PFSK-1 (cell line): ENCODE data around the gene MLKL.

ENCODE experiments used
- FOXP2 ChIP-seq: optimal IDR thresholded peaks from 2 replicates; pipeline ENCODE3; 2011; ENCODE audit warnings: borderline replicate concordance, control low read depth, inconsistent platforms; ENCODE audit not compliant: insufficient read depth; ENCODE audit errors: extremely low read length, extremely low read depth
- POLR2AphosphoS5 ChIP-seq: IDR thresholded peaks from 2 replicates; pipeline ENCODE4 v1.6.1; 2012; ENCODE audit warnings: low read depth, mild to moderate bottlenecking, control low read depth, low read length, moderate library complexity
- REST ChIP-seq, 2 experiments: IDR thresholded peaks; 2 replicates each; pipeline versions ENCODE4 v1.6.1 to v1.8.0; 2011 to 2012; ENCODE audit warnings: low read depth in 2 of 2, low read length in 2 of 2, control low read depth in 1 of 2, inconsistent platforms in 1 of 2, mild to moderate bottlenecking in 1 of 2, moderate library complexity in 1 of 2; ENCODE audit not compliant: insufficient read depth in 1 of 2
- SIN3A ChIP-seq: IDR thresholded peaks from 2 replicates; pipeline ENCODE4 v1.6.1; 2012; ENCODE audit warnings: mild to moderate bottlenecking, low read length, moderate library complexity, borderline replicate concordance; ENCODE audit not compliant: insufficient read depth
- TAF1 ChIP-seq: IDR thresholded peaks from 2 replicates; pipeline ENCODE4 v1.6.1; 2012; ENCODE audit warnings: low read length, control low read depth, borderline replicate concordance; ENCODE audit not compliant: insufficient read depth

Gene MLKL

GRCh38 chr16:74721716-74722115 lies 21.1 kb upstream of the MLKL start:
- no peak for TF ChIP-seq FOXP2
- no peak for TF ChIP-seq SIN3A
- no peak for TF ChIP-seq REST (IDR thresholded peaks at IDR 0.05; ENCODE audit: insufficient read depth in 1 of 2, low read depth in 2 of 2, low read length in 2 of 2)
- no peak for TF ChIP-seq POLR2AphosphoS5
- no peak for TF ChIP-seq TAF1

DNA sequence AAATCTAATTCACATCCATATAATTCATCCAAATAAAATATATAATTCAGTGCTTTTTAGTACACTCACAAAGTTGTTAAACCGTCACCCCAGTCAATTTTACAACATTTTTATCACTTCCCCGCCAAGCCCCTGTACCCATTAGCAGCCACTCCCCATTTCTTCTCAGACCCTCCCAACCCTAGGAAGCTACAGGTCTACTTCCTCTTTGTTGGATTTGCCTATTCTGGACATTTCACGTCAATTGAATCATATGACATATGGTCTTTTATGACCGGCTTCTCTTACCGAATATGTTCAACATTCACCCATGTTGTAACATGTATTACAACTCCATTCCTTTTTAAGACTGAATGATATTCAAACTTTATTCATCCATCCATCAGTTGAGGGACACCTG lies 19.9 kb upstream of the MLKL start:
- TF ChIP-seq TAF1 (no peak), SIN3A (no peak), FOXP2 (no peak)

- TF ChIP-seq TAF1 (no peak), POLR2AphosphoS5 (no peak), SIN3A (no peak), FOXP2 (no peak), REST (IDR thresholded peaks at IDR 0.05; ENCODE audit: insufficient read depth in 1 of 2, low read depth in 2 of 2, low read length in 2 of 2) (no peak)
Observed at GRCh38 chr16:74718741-74719610, 18.3 kb upstream of the MLKL start.

DNA sequence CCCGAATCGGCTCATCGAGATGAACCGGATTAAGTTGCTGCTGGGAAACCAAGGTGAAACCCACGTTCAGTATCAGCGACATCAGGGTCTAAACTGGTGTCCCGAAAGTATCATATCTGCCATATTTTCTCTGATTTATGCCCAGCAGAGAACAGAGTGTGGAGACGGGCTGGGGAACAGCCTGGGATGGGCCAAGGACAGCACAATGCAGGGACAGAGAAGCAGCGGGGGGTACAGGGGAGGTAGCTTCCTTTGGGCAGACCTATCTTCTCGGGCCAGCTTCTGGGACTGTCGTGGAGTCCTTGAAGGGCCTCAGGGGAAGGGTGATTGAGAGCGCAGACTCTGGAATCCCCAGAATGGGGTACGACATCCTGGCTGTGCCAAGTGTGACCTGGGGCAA lies 17.5 kb upstream of the MLKL start:
- TF ChIP-seq SIN3A (no peak), POLR2AphosphoS5 (no peak), TAF1 (no peak), FOXP2 (no peak), REST (IDR thresholded peaks at IDR 0.05; ENCODE audit: insufficient read depth in 1 of 2, low read depth in 2 of 2, low read length in 2 of 2) (no peak)

- TF ChIP-seq FOXP2 (no peak), TAF1 (no peak)
Observed at GRCh38 chr16:74717367-74717766, 16.7 kb upstream of the MLKL start.

DNA sequence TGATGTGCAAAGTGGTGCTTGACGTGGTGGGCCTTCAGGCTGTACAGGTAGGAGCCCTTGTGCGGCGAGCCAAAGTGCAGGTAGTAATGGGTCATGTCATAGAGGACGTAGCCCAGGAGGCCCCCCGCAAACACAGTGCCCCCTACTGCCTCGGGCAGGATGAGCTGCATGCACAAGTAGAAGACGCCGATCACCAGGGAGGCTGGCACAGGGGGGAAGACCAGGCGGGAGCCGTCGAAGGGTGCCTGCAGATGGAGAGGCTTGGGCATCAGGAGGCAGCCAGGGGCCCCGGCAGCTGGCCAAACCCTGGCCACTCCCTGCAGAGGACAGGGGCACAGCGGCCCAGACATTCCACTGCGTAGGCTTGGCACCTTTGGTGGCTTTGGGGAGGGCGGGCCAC lies 15.7 kb upstream of the MLKL start:
- TF ChIP-seq SIN3A, result no peak
- TF ChIP-seq TAF1, result no peak
- no peak for TF ChIP-seq REST (IDR thresholded peaks at IDR 0.05; ENCODE audit: insufficient read depth in 1 of 2, low read depth in 2 of 2, low read length in 2 of 2)
- TF ChIP-seq FOXP2, result no peak
- TF ChIP-seq POLR2AphosphoS5, result no peak
